ACHN (cell line): ENCODE data around the gene C19orf67.
"Not testable (repeated sequence)": the region's sequence is repeated elsewhere in the genome, so short reads cannot be mapped to it uniquely, and the experiment has no call there.

Experiments
- DNase-seq: peaks from one replicate; pipeline ENCODE4 v3.0.0-alpha.2; 2015
- in situ Hi-C: cut with HindIII; loops from 2 replicates; pipeline ENCODE4 v1.10.0; 2017; ENCODE audit warnings: low sequenced_read_pairs, low pct_ligation_motif_present, low pct_unique_long_range_greater_than_20kb

The C19orf67 gene

DNA sequence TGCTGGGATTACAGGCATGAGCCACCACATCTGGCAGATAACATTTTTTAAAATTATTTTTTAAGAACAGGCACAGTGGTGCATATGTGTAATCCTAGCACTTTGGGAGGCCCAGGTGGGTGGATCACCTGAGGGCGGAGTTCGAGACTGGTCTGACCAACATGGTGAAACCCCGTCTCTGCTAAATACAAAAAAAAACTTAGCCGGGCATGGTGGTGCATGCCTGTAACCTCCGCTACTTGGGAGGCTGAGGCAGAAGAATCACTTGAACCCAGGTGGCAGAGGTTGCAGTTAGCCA is 23.1 kb downstream of the C19orf67 start:
- in situ Hi-C loops = no loop called here

DNA sequence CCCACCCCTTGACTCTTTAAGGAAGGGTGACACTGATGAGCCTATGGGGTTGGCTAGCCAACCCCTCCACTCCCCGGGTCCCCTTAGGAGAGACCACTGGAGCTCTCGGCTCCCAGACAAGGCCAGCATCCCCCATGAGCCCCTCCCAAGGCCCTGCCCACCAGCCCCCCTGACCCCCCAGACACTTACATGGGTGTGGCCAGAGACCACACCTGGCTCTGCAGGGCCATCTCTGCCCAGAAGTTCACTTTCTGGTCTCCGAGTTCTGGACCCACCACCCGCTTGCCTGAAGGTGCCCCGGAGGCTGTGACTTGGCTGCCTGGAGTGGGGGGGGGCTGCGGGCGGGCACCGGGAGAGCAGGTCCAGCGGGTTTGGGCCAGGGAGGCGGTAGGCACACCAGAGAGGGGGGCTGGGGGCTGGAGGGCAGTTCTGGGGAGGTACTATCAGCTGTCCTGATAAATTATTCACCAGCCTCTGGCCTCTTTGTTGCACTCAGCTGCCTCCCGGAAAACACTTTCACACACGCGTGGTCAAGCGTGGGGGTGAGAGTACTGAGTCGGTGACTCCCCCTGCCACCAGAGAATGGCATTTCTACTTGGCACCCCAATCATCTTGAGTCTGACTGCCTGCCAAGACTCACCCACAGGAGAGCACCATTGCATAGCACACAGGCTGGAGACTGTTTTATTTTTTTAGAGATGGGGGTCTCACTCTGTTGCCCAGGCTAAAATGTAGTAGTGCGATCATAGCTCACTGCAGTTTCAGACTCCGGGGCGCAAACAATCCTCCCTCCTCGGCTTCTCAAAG is 23.6 kb downstream of the C19orf67 start, which contains the start of gene PALM3:
Gene PALM3 (minus strand): TSS at position 326 of the 807 bp plus-strand sequence. CDS start 96 bp downstream, at position 230.
- in situ Hi-C loops = no loop called here
- peak; percentile 68 for DNase-seq

More for the DNA sequence above, 23.1 kb downstream of the C19orf67 start:
- no peak for DNase-seq

DNA sequence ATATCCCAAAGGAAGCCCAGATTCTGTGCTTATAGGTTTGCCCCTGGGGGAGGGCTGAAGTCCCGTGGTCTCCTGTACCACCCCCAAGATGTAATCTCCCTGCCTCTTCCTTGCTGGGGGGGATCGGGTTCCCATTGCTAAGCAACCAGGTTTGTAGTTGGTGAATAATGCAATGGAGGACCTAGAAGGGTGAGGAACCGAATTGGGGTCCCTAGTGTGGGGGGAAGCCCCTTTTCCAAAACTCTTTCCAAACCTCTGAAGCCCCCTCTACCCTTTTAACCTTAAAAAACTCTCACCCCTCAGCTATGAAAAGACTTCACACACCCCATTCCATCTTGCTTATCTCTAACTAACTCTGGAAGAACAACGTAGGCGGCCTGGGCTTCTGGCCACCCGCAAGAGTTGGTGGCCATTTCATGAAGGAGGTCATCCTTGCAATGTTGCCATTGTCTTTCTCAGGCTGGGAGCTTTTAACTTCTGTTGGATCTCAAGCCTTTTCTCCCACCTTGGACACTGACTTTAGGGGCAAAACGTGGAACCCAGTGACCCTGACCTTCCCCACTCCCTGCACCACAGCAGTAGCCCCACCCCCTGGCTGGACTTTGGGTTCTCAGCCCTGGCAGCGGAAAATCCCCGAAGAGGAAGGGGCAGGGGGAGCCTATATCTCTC is 24.4 kb downstream of the C19orf67 start:
- in situ Hi-C loops = no loop called here
- DNase-seq = no peak

DNA sequence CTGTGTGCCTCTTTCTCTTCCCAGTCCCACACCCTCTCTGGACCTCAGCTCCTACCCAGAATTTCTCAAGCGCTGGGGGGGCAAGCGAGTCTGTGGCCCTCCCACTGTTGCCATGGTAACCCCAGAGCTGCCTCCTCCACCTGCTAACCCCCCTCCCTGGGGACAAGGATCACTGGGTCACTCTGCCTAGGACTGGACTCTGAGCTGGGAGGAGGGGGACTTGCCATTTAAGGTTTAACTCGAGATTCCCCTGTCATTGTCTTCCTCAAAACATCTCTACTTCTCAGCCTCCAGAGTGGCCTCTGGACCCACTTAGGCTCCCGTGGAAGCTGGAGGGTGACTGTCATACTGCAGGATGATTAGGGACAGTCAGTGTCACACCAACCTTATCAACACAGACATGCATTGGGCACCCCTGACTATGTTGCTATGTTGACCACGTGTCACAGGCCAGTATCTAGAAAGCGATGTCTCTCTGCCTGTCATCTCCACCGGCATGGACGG is 25.9 kb downstream of the C19orf67 start:
- DNase-seq = no peak
- in situ Hi-C loops = no loop called here

DNA sequence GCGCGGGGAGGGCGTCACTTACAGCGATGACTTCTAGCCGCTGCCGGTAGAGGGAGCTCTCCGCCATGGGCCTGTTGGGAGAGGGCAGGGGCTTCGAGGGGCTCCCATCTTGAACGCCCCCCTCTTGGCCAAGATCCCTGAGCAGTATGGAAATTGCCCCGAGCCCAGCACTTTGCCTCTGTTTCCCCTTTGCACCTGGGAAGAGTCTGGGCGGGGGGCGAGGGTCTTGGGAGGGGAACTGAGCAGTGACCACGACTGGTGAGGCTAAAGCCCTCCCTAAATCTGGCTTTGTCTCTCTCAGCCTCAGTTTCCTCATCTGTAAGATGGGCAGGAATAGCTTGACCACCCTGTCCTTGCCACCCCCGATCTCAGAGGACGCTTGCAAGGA is 26.5 kb downstream of the C19orf67 start:
- in situ Hi-C loops = no loop called here
- DNase-seq = no peak

DNA sequence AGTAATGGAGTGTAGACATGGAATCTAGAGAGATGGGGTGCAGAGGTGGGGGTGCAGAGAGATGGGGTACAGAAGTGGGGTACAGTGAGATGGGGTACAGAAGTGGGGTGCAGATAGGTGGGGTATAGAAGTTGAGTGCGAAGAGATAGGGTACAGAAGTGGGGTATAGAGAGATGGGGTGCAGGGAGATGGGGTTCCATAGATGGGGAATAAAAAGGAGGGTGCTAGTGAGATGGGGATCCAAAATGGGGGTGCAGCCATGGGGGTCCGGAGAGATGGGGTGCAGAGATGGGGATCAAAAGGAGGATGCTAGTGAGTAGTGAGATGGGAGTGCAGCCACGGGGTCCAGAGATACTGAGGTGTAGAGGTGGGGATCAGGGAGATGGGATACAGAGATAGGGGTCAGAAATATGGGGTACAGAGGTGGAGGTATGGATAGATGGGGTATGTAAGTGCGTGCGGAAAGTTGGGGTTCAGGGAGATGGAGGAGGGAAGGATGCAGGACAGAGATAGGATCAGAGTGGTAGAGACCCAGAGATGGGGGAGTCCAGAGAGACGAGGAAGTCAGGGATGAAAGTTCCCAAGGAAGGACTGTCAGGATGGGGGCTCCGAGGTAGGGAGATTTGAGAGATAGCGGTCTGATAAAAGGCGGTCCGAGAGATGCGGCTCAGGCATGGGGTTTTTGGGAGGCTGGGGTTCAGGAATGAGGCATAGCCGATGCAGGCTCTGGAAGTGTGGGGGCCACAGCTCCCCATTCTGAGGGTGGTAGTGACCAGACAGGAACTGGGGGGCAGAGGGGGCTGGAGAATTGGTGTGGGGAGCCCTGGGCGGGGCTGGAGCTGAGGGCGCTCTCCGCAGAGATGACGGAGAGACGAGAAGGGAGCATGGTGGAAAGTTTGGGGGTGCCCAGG is 27.1 kb downstream of the C19orf67 start:
- in situ Hi-C loops = no loop called here

DNA sequence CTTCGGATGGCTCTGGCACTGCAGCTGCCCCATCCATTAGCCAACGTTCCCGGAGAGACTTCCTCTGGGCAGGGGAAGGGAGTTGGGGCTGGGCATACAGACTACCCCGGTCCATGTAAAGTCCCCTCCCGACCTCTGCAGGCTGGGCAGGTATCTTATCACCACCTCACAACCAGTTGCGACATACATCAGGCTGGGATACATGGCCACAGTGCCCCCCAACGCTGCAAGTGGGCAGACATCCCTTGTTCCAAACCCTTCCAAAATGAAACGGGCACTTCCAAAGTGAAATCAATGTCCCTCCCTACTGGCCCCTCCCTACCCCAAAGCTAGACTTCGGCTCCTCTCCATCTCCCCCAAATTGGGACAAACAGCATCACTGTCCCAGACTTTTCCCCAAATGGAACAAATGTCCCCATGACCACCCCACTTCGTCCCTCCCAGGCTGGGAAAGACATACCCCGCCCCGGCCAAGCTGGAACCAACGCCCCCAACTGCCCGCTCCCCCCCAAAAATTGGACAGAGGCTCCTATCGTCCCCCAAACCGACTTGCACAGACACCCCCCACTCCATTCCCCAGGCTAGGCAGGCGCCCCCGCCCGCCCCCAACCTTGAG is 28.7 kb downstream of the C19orf67 start:
- DNase-seq = no peak
- in situ Hi-C loops = no loop called here

More for the DNA sequence above, 27.1 kb downstream of the C19orf67 start:
- no peak for DNase-seq

DNA sequence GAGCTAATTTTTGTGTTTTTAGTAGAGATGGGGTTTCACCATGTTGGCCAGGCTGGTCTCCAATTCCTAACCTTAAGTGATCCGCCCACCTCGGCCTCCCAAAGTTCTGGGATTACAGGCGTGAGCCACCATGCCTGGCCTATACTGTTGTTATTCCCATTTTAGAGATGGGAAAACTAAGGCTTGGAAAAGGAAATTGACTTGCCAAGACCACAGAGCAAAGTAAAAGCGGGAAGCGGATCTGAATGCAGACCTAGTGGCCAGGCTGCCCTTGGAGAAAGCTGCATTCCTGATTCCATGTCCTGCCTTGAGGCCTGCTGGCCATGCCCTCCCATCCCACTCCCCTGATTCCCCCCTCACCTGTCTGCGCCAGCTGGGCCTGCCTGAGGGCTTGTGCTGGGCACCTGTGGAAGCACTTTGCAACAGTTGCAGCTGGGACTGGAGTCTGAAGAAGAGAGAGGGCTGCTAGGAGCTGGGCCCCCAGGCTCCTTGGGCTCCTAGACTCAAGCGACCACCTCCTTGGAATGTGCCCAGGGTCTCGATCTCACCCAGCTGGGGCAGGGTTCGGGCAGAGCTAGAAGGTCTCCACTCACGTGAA is 29.4 kb downstream of the C19orf67 start:
- DNase-seq = no peak
- in situ Hi-C loops = no loop called here

DNA sequence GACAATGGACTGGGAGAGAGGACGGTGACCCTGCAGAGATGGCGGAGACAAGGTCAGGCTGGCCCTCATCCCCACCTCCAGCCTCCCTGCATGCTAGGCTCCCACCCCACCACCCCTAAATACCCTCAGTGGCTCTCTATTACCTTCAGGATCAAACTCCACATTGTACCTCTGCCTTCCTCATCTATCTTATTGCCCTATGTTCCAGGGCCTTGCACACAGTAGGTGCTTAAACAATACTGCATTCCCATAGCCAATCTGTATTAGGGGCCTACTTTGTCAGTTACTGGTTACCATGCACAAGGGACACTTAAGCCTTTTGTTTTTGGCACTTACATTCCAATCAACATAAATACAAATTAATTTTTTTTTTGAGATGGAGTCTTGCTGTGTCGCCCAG is 30.2 kb downstream of the C19orf67 start:
- in situ Hi-C loops = no loop called here
- no peak for DNase-seq

DNA sequence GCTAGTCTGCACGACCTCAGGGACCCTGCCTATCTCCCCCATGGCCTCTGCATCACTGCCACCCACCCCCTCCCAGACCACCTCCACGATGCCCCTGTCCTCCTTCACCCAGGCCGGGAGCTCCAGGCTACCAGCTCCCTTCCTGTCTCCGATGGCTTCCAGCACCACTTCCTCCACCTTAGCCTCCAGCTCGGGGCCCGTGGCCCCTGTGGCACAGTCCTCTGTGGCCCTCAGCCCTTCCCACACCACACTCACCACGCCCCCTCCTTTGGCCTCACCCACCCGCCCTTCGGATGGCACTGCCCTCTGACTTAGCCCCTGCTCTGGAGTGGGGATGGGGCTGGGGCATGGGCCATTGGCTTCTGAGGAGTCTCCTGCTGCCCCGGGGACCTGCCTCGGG is 30.9 kb downstream of the C19orf67 start:
- in situ Hi-C loops = no loop called here
- DNase-seq = no peak

DNA sequence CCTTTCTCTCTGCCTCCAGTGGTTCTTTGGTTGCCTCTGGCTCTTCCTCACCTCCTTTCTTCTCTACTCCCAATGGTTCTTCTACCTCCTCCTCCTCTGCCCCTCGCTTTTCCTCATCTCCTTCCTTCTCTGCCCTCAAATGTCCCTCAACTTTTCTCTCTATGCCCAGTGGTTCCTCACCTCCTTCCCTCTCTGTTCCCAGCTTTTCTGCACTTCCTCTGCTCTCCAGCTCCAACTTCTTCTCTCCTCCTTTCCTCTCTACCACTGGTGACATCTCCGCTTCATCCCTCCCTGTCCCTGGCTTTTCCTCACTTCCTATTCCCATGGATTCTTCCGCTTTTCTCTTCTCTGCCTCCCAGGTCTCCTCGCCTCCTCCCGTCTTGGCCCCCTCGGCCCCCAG is 31.5 kb downstream of the C19orf67 start:
- no peak for DNase-seq
- in situ Hi-C loops = no loop called here

DNA sequence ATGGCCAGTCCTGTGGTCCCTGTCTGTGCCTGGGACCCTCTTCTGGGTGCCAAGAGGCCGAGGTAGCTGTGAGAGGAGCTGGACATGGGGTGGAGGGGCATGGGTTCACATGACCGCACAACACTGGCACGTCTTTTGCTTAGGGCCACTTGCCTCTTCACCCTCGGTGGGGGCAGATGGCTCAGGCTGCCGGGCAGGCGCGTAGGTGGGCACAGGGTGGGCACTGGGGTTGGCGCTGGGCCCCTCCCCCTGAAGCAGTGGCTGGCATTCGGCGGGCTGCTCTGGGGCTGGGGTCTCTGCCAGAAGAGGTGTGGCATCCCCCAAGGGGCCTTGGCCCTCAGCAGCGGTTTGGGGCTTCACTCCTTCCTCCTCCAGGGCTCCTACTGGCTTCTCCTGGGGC is 32.1 kb downstream of the C19orf67 start:
- in situ Hi-C loops = no loop called here

DNA sequence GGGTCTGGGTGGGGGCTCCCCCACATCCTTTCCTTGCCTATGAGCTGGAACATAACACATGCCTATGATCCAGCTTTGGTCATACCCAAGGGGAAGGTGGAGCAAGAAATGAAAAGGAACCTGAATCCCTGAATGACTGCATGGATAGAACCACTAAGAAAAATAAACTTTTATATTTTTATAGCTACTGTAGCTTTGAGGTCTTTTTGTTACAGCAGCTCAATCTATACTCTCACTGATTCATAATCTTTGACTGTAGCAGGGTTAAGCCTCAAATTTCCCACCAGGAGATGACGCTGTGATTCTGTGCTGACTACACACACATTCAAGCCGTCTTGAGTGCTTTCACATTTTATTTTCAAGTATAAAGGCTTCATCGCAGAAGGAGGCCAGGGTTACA is 32.6 kb downstream of the C19orf67 start:
- no peak for DNase-seq
- in situ Hi-C loops = no loop called here

More for the DNA sequence above, 32.1 kb downstream of the C19orf67 start:
- no peak for DNase-seq

DNA sequence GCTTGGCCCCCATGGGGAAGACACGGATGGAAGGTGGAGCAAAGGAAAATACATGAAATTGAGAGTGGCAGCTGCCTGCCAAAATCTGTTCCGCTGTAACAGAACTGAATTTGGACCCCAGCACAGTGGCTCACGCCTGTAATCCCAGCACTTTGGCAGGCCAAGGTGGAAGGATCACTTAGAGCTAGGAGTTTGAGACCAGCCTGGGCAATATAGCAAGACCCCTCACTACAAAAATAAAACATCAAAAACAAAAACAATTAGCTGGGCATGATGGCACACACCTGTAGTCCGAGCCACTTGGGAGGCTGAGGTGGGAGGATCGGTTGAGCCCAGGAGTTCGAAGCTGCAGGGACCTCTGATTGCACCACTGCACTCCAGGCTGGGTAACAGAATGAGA is 33.1 kb downstream of the C19orf67 start:
- in situ Hi-C loops = no loop called here
- DNase-seq = no peak

DNA sequence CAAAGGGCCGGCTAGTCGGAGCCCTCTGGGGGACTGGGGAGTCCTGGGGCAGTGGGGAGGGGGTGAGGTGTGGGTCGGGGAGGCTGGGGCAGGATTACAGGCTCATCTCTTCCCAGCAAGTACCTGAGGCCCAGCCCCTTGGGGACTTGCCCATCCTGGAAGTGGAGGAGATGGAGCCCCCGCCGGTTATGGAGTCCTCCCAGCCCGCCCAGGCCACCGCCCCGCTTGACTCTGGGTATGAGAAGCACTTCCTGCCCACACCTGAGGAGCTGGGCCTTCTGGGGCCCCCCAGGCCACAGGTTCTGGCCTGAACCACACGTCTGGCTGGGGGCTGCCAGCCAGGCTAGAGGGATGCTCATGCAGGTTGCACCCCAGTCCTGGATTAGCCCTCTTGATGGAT is 33.6 kb downstream of the C19orf67 start:
- in situ Hi-C loops = no loop called here
- no peak for DNase-seq

DNA sequence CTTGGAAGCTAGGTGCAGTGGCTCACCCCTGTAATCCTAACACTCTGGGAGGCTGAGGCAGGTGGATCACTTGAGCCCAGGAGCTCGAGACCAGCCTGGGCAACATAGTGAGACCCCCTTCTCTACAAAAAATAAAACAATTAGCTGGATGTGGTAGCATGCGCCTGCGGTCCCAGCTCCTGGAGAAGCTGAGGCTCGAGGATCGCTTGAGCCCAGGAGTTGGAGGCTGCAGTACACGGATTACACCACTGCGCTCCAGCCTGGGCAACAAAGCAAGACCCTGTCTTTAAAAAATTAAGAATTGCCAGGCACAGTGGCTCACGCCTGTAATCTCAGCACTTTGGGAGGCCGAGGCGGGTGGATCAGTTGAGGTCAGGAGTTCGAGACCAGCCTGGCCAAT is 34.6 kb downstream of the C19orf67 start:
- DNase-seq, in situ Hi-C loops: not testable (repeated sequence)

DNA sequence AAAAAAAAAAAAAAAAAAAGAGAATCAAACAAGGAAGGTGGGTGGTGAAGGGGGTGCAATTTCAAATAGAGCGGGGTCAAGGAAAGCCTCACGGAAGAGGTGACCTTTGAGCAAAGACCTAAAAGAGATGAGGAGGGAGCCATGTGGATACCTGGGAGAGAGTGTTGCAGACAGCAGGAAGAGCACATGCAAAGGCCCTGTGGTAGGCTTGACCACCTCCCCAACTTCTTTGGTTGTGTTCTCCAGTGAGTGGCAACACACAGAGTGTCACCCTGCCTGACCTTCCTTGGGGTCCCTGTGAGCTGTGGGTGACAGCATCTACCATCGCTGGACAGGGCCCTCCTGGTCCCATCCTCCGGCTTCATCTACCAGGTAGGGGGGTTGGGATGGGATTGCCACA is 35.1 kb downstream of the C19orf67 start:
- in situ Hi-C loops = no loop called here
- no peak for DNase-seq

DNA sequence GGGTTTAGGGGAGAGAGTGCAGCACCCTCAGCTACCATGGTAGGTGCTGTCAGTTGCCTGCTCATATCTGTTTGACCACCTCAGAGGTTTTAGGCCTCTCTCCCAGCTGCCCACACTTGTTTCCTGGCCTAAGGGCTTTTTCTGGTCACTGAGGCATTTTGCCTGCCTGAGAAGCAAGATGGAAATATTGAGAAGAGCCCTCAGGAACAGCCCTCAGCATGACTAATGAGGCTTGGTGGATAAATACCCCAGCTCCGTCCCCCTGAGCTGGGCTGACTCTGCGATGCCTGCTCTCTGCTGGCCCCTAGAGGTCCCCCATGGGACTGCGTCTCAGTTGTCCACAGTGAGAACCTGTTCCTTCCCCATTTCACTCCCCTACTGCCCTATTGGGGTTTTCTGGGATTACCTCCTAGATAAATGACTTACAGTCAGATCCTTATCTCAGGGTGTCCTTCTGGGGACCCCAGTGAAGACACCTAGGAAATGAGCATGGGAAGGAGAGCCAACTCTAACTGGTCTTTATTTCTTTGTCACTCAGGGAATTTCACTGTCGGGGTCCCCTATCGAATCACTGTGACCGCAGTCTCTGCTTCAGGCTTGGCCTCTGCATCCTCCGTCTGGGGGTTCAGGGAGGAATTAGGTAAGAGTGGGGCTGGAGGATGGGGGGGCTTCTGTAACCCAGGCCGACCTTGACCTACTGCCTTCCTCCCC is 37.0 kb downstream of the C19orf67 start:
- DNase-seq = peak; percentile 42
- in situ Hi-C loops = no loop called here
